Head of caudate nucleus (tissue), 42 donors: ENCODE results near the gene MTRF1.
"Not testable (repeated sequence)": the region's sequence is repeated elsewhere in the genome, so short reads cannot be mapped to it uniquely, and the experiment has no call there.

Experiments
- DNase-seq, 42 donors: peaks; one replicate each; pipeline versions ENCODE4 v3.0.0 to v3.0.0-alpha.2; 2020 to 2021; ENCODE audit warnings: mixed read lengths in 7 of 42
- intact Hi-C: fragments of 100-400 bp; cut with DNase I; formaldehyde crosslinking; loops from one replicate; pipeline ENCODE4 v1.15.0; 2022

The MTRF1 gene

GRCh38 chr13:41193919-41194824 is 69.2 kb downstream of the MTRF1 start, which contains the start of gene KBTBD7:
Gene KBTBD7, minus strand, starts transcription at chr13:41194569. Its CDS starts 312 bp downstream, at chr13:41194257.
- intact Hi-C loops: loop anchor here (1.0 to 5.0 kb wide), 3 partner anchors 62 to 132 kb away; partner anchors contain the start of genes KBTBD6, MTRF1 and WBP4
- DNase-seq: peak; percentile 87 to 99 (median 96)

GRCh38 chr13:41193469-41193868 is 69.9 kb downstream of the MTRF1 start:
- intact Hi-C loops: loop anchor here (5.0 kb wide), 2 partner anchors 69 to 131 kb away; partner anchors contain the start of genes MTRF1 and WBP4
- DNase-seq: peak in 1 of 42 donors; percentile 3

GRCh38 chr13:41188584-41188983 is 74.8 kb downstream of the MTRF1 start:
- intact Hi-C loops: no loop called here
- DNase-seq: no peak

GRCh38 chr13:41186481-41186880 is 76.9 kb downstream of the MTRF1 start:
- intact Hi-C loops: no loop called here
- DNase-seq: no peak

- intact Hi-C loops: no loop called here
Measured at GRCh38 chr13:41182231-41182630, 81.1 kb downstream of the MTRF1 start.

GRCh38 chr13:41179593-41180250 is 83.7 kb downstream of the MTRF1 start:
- DNase-seq: no peak
- intact Hi-C loops: no loop called here

More at GRCh38 chr13:41182231-41182630, 81.1 kb downstream of the MTRF1 start:
- no peak for DNase-seq

- intact Hi-C loops: no loop called here
- no peak for DNase-seq
Measured at GRCh38 chr13:41178040-41178439, 85.3 kb downstream of the MTRF1 start.

GRCh38 chr13:41177616-41178015 is 85.8 kb downstream of the MTRF1 start:
- no peak for DNase-seq
- intact Hi-C loops: no loop called here

GRCh38 chr13:41175576-41175975 is 87.8 kb downstream of the MTRF1 start:
- intact Hi-C loops, DNase-seq: not testable (repeated sequence)
